HepG2 (cell line): ENCODE measurements around the gene GSTP1. TPM values are rescaled to one million over a fixed set of nuclear protein-coding genes. Genes with fewer than 3 reads are reported as not detected.
A peak's percentile ranks its signal among the peaks of the same experiment; 100 is the strongest.

ENCODE experiments used
- ARHGAP35 ChIP-seq: sonication (generic); formaldehyde crosslinking; IDR thresholded peaks from 2 replicates; pipeline ENCODE4 v1.9.0; 2022; ENCODE audit warnings: mild to moderate bottlenecking, inconsistent platforms, moderate library complexity, missing genetic modification reagents, borderline replicate concordance
- CHD2 ChIP-seq: IDR thresholded peaks from 2 replicates; pipeline ENCODE4 v1.6.1; 2011; ENCODE audit warnings: low read depth, low read length, improper control_type of control experiment
- DNMT1 ChIP-seq: sonication (generic); formaldehyde crosslinking; IDR thresholded peaks from 2 replicates; pipeline ENCODE4 v1.5.1; 2020; ENCODE audit warnings: mild to moderate bottlenecking, missing genetic modification reagents
- FOSL2 ChIP-seq: sonication (generic); formaldehyde crosslinking; IDR thresholded peaks from 2 replicates; pipeline ENCODE4 v1.4.0; 2020; ENCODE audit warnings: missing genetic modification reagents
- GFI1 ChIP-seq: sonication (generic); formaldehyde crosslinking; IDR thresholded peaks from 2 replicates; pipeline ENCODE4 v1.5.0; 2020; ENCODE audit warnings: missing genetic modification reagents, mild to moderate bottlenecking, borderline replicate concordance
- GMEB2 ChIP-seq: IDR thresholded peaks from 2 replicates; pipeline ENCODE4 v1.6.1; 2016; ENCODE audit warnings: missing biosample characterization, missing genetic modification reagents, low read depth
- GRHL1 ChIP-seq: sonication (generic); formaldehyde crosslinking; conservative IDR thresholded peaks from 2 replicates; pipeline ENCODE4 v1.8.0; 2022; ENCODE audit warnings: missing genetic modification reagents
- HOXA7 ChIP-seq: sonication (generic); formaldehyde crosslinking; IDR thresholded peaks from 2 replicates; pipeline ENCODE4 v1.8.1; 2022; ENCODE audit warnings: mild to moderate bottlenecking, missing genetic modification reagents, moderate library complexity
- ISL2 ChIP-seq: sonication (generic); formaldehyde crosslinking; IDR thresholded peaks from 2 replicates; pipeline ENCODE4 v1.5.0; 2020; ENCODE audit warnings: missing genetic modification reagents
- KDM4B ChIP-seq: sonication (generic); formaldehyde crosslinking; IDR thresholded peaks from 2 replicates; pipeline ENCODE4 v1.4.0; 2020; ENCODE audit warnings: missing genetic modification reagents
- MAFF ChIP-seq: IDR thresholded peaks from 2 replicates; pipeline ENCODE4 v1.6.1; 2011; ENCODE audit warnings: low read depth, low read length, improper control_type of control experiment
- NR3C1 ChIP-seq: sonication (generic); formaldehyde crosslinking; IDR thresholded peaks from 2 replicates; pipeline ENCODE4 v1.4.0; 2020; ENCODE audit warnings: missing genetic modification reagents
- RARA ChIP-seq: IDR thresholded peaks from 2 replicates; pipeline ENCODE4 v1.6.1; 2016; ENCODE audit warnings: missing genetic modification reagents, missing compliant biosample characterization
- RBFOX2 ChIP-seq: fragments of 200-400 bp; formaldehyde crosslinking; IDR thresholded peaks from 2 replicates; pipeline ENCODE4 v1.6.1; 2017; ENCODE audit warnings: low read depth, mild to moderate bottlenecking, low read length
- RXRA ChIP-seq: sonication (generic); formaldehyde crosslinking; IDR thresholded peaks from 2 replicates; pipeline ENCODE4 v1.5.1; 2020; ENCODE audit warnings: missing genetic modification reagents
- RXRB ChIP-seq: IDR thresholded peaks from 2 replicates; pipeline ENCODE4 v1.6.1; 2016; ENCODE audit warnings: borderline replicate concordance, missing genetic modification reagents, missing compliant biosample characterization
- SMARCE1 ChIP-seq: fragments of 450-650 bp; IDR thresholded peaks from 2 replicates; pipeline ENCODE4 v1.6.1; 2017; ENCODE audit warnings: borderline replicate concordance
- SSRP1 ChIP-seq: IDR thresholded peaks from 2 replicates; pipeline ENCODE4 v1.6.1; 2016; ENCODE audit warnings: control low read depth
- THYN1 ChIP-seq: sonication (generic); formaldehyde crosslinking; IDR thresholded peaks from 2 replicates; pipeline ENCODE4 v1.8.1; 2023; ENCODE audit warnings: low read depth, mild to moderate bottlenecking, moderate library complexity, missing genetic modification reagents, borderline replicate concordance
- XRCC5 ChIP-seq: fragments of 200-400 bp; formaldehyde crosslinking; optimal IDR thresholded peaks from 2 replicates; pipeline ENCODE3; 2017; ENCODE audit warnings: mild to moderate bottlenecking, low read length
- YEATS4 ChIP-seq: sonication (generic); formaldehyde crosslinking; IDR thresholded peaks from 2 replicates; pipeline ENCODE4 v1.4.0; 2020; ENCODE audit warnings: missing genetic modification reagents, borderline replicate concordance
- ZBTB20 ChIP-seq: sonication (generic); formaldehyde crosslinking; IDR thresholded peaks from 2 replicates; pipeline ENCODE4 v1.8.1; 2023; ENCODE audit warnings: missing genetic modification reagents, low read depth, mild to moderate bottlenecking, borderline replicate concordance
- ZIK1 ChIP-seq: sonication (generic); formaldehyde crosslinking; IDR thresholded peaks from 2 replicates; pipeline ENCODE4 v1.5.0; 2020; ENCODE audit warnings: mild to moderate bottlenecking, low read depth, missing genetic modification reagents, borderline replicate concordance
- ZNF138 ChIP-seq: sonication (generic); formaldehyde crosslinking; IDR thresholded peaks from 2 replicates; pipeline ENCODE4 v1.5.0; 2020; ENCODE audit warnings: mild to moderate bottlenecking, low read depth, missing genetic modification reagents
- ZNF180 ChIP-seq: sonication (generic); formaldehyde crosslinking; IDR thresholded peaks from 2 replicates; pipeline ENCODE4 v1.4.0; 2020; ENCODE audit warnings: low read depth, missing genetic modification reagents, borderline replicate concordance
- ZNF350 ChIP-seq: sonication (generic); formaldehyde crosslinking; IDR thresholded peaks from 2 replicates; pipeline ENCODE4 v1.4.0; 2020; ENCODE audit warnings: mild to moderate bottlenecking, low read depth, missing genetic modification reagents, borderline replicate concordance
- ZNF580 ChIP-seq: IDR thresholded peaks from 2 replicates; pipeline ENCODE4 v1.6.1; 2016; ENCODE audit warnings: low read depth, borderline replicate concordance
- ZNF746 ChIP-seq: sonication (generic); formaldehyde crosslinking; IDR thresholded peaks from 2 replicates; pipeline ENCODE4 v1.8.0; 2022; ENCODE audit warnings: mild to moderate bottlenecking, missing genetic modification reagents
- ZNF776 ChIP-seq: sonication (generic); formaldehyde crosslinking; IDR thresholded peaks from 2 replicates; pipeline ENCODE4 v1.4.0; 2020; ENCODE audit warnings: mild to moderate bottlenecking, missing genetic modification reagents
- polyA plus RNA-seq, 8 experiments: library from polyadenylated mRNA; depleted of rRNA in 3 of 8; stranded (reverse) in 7 of 8; unstranded in 1 of 8; fragments of >200 nt; fragmentation: Illumina TruSeq in 4 of 8; extraction: Trizol in 4 of 8; gene quantifications; 2 replicates each; pipeline versions ENCODE4 v1.2.1 to v1.2.3, GENCODE V29; 2011 to 2016; ENCODE audit warnings: low read depth in 4 of 8, missing spikeins in 1 of 8, mixed read lengths in 1 of 8; ENCODE audit not compliant: insufficient read depth in 1 of 8
- total RNA-seq, 5 experiments: library from RNA; depleted of rRNA; stranded (reverse); fragments of >200 nt; fragmentation: Illumina TruSeq; extraction: Trizol; gene quantifications; 2 replicates each; pipeline ENCODE4 v1.2.3, GENCODE V29; 2016; ENCODE audit warnings: low read depth in 1 of 5

GSTP1 gene
- total and polyA plus RNA-seq, 2 of the 13 experiments (the other 11 are each of a cell fraction or from before 2014, with no cell fraction given), result not detected

- no peak for TF ChIP-seq GMEB2
- no peak for TF ChIP-seq SMARCE1
- peak; percentile 84 for TF ChIP-seq XRCC5
- peak; percentile 85 for TF ChIP-seq RXRA
- TF ChIP-seq THYN1 (CRISPR knock-in tag), result no peak
- no peak for TF ChIP-seq GFI1 (CRISPR knock-in tag)
- TF ChIP-seq YEATS4 (CRISPR knock-in tag), result peak; percentile 82
- TF ChIP-seq ARHGAP35, result 0 out of 2 replicates have a peak, but pooled peaks have one; percentile 53
- TF ChIP-seq ZNF746, result peak; percentile 92
- TF ChIP-seq ZNF180, result 0 out of 2 replicates have a peak, but pooled peaks have one; percentile 40
- peak; percentile 84 for TF ChIP-seq ISL2 (CRISPR knock-in tag)
- TF ChIP-seq ZNF580 (CRISPR knock-in tag), result peak; percentile 69; the same call in 1 of the 2 replicates
- TF ChIP-seq DNMT1 (CRISPR knock-in tag), result no peak
- no peak for TF ChIP-seq MAFF
- peak; percentile 75; the same call in 1 of the 2 replicates for TF ChIP-seq KDM4B (CRISPR knock-in tag)
- peak; percentile 76; the same call in 1 of the 2 replicates for TF ChIP-seq ZBTB20 (CRISPR knock-in tag)
- peak; percentile 78; the same call in 1 of the 2 replicates for TF ChIP-seq ZNF138 (CRISPR knock-in tag)
- no peak for TF ChIP-seq GRHL1
- TF ChIP-seq ZIK1 (CRISPR knock-in tag), result no peak
- peak; percentile 69 for TF ChIP-seq RXRB (CRISPR knock-in tag)
- peak; percentile 29; the same call in 1 of the 2 replicates for TF ChIP-seq FOSL2 (CRISPR knock-in tag)
- peak; percentile 47 for TF ChIP-seq ZNF350 (CRISPR knock-in tag)
- no peak for TF ChIP-seq RARA
- TF ChIP-seq CHD2, result 0 out of 2 replicates have a peak, but pooled peaks have one; percentile 29
- TF ChIP-seq RBFOX2, result peak; percentile 84
- no peak for TF ChIP-seq HOXA7 (CRISPR knock-in tag)
- no peak for TF ChIP-seq NR3C1 (CRISPR knock-in tag)
- no peak for TF ChIP-seq SSRP1
- no peak for TF ChIP-seq ZNF776 (CRISPR knock-in tag)
Measured at GRCh38 chr11:67630228-67630942, 46.8 kb downstream of the GSTP1 start (continued).
